ENCODE measurements around the gene STXBP1.

STXBP1 gene

DNA sequence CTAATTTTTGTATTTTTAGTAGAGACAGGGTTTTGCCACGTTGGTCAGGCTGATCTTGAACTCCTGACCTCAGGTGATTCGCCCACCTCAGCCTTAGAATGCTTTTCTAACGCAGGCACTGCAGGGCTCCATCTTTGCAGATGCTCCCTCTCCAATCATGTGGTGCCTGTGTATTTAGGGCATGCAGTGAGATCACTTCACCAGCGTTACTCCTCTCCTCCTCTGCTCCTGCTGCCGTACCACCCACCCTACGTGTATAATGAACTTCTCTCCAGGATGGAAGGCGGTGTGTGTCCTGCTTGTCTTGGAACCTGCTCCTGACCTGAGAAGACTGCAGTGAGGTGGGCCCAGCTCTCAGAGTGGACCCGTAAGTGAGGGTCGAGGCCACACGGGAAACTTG, 81.1 kb downstream of the STXBP1 start:
- no peak for DNase-seq (ENCODE audit: low spot score)

DNA sequence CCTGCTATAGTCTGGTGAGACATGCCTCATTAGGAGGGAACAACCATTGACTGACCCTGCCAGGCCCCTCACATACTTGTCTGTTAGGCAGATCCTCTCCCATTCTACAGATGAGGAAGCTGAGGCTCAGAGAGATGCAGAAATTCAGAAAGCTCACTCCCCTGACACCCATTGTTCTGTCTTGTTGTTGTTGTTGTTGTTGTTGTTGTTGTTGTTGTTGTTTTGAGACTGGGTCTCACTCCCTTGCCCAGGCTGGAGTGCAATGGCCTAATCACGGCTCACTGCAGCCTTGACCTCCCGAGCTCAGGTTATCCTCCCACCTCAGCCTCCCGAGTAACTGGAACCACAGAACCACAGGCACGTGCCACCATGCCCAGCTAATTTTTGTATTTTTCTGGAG, 81.6 kb downstream of the STXBP1 start:
- DNase-seq (ENCODE audit: low spot score): no peak

DNA sequence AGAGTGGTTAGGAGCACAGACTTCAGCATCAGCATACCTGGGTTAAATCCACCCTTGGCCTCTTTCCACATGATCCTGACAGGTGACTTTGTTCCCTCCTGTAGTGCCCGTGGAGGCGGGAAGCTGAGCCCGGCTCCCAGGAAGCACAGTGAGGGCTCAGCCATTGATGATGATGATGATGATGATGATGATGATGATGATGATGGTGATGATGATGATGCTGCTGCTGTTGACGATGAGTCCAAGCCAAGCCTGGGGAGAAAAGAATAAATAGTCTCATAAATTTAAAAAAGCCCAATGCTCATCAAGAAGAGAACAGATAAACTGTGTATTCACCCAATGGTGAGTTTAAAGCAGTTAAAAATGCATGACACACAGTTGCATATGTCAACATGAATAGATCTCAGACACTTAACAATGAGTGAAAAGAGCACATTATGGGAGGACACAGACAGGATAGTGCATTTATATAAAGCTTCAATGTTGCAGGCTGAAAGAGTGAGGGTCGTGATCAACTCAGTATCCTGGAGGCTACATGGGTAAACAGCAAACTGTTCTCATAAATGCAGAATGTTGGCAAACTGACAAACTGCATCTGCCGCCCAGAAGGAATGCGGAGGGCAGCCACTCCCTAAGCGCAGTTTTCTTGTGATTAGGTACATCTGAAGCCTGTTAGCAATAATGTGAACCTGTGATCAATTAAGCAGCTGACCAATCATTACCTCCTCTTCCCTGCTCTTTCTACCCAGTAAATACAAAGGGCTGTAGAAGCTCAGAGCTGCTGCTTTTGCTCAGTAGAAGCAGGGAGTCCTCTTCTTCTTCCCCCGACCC, 83.0 kb downstream of the STXBP1 start:
- no peak for DNase-seq (ENCODE audit: low spot score)

DNA sequence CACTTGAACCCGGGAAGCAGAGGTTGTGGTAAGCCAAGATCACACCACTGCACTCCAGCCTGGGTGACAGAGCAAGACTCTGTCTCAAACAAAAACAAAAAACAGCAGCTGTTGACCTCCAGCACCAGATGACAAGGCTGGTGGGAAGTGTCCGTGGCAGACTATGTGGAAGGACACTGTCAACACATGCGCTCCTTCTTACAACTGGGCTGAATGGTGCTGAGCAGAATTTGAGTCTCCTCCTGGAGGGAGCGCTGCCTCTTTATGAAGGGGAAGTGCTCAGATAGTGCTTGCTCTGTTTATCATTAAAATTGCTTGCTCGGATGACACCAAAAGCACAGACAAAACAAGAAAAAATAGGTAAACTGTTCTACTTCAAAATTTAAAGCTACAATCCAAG, 85.5 kb downstream of the STXBP1 start:
- no peak for DNase-seq (ENCODE audit: low spot score)

DNA sequence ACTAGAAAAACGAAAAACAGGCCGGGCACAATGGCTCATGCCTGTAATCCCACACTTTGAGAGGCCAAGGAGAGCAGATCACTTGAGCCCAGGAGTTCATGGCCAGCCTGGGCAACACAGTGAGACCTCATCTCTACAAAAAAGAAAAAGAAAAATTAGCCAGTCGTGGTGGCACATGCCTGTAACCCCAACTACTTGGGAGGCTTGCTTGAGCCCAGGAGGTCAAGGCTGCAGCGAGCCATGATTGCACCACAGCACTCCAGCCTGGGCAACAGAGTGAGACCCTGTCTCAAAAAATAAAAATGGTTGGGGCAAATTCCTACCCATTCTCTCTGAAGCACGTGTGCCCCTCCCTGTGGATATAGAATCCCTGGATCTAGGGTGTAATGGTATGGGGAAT, 86.3 kb downstream of the STXBP1 start:
- DNase-seq (ENCODE audit: low spot score): no peak

DNA sequence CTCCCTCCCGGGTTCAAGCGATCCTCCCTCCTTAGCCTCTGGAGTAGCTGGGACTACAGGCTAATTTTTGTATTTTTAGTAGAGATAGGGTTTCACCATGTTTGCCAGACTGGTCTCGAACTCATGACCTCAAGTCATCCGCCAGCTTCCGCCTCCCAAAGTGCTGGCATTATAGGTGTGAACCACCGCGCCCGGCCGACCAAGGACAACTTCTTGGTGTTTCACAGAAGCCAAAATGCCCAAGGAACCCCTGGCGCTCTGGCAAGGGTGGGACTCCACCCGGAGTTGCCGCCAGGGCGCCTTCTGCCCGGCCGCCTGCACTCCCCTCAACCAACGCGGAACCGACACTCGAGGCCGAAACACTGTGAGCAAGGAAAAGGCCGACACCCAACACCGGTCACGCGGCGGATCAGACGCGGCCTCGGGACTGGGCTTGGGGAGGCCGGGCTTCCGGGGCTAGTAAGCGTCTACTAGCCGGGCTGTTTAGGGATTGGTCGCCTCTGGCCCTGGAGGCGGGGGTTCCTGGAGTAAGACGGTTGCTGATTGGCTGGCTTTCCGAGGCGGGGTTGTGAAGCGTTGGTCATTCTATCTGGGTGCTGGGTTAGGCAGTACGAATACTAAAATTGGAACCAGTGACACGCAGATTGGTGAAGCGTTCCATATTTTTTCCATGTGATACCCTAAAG, 87.1 kb downstream of the STXBP1 start:
- peak; percentile 97 for DNase-seq (ENCODE audit: low spot score)

DNA sequence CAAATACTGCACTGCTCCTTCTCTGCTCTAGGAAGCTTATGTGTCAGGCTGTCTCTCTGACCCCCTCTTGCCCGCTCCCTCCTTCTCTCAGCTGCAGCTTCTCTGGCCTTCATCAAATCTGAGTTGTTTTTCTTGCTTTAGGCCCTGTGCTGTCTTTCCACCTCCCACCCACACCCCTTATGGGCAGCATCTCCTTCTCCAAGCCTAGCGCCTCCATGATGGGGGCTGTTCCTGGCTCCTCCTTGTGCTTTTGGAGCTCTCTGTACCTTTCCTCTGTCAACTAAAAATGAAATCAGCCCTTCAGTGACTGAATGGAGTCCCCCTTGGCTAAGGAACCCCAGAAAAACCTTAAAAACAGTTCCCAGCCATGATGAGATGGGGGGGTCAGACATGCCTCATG, 88.1 kb downstream of the STXBP1 start:
- DNase-seq (ENCODE audit: low spot score): no peak

DNA sequence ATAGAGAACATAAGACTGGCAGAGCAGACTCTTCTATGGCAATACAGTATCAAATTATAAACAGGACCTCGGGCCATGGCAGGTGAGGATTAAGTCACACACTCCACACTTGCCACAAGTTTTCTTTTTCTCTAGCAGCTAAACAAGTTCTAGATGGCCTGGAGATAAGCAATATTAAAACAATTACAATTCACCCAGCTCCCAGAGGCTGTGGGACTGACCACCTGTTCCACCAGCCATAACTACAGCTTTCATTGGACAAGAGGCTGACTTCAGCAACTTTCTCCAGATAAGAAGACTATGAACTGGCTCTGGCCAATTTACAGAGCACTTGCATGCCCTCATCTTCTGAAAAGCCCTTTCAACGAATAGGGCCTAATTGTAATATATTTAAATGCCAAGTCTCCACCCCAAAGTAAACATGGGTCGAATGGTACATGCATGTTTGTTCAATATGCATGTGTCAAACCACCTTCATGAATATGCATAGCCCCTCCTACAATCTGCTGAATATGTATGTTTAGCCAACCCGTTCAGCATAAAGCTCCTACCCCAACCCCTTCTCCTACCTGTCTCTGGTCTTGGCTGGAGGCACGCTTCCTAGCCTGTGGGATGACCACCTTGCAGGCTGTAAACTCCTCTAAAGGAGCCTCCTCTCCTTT, 88.6 kb downstream of the STXBP1 start:
- DNase-seq (ENCODE audit: low spot score): no peak

DNA sequence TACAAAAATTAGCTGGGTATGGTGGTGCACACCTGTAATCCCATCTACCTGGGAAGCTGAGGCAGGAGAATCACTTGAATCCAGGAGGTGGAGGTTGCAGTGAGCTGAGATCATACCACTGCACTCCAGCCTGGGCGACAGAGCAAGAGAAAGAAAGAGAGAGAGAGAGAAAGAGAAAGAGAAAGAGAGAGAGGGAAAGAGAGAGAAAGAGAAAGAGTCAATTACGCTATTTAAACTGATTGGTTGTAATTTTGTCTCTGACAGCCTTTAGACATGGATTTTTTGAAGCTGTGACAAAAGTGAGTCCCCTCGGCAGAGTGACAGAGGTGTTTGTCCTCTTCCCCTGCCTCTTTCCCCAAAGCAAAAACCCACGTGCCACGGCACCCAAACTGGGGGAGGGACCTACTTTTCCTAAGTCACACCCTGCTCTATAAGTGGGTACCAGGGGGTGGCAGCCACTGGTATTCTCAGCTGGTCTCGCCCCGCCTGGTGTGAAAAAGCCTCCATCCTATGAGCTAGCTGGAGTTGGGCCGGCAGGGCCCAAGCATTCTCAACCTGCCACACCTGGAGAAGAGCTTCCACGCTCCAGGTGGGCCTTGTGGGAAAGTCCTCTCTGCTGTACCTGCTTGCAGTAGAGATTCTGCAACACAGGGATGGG, 91.3 kb downstream of the STXBP1 start:
- no peak for DNase-seq (ENCODE audit: low spot score)

DNA sequence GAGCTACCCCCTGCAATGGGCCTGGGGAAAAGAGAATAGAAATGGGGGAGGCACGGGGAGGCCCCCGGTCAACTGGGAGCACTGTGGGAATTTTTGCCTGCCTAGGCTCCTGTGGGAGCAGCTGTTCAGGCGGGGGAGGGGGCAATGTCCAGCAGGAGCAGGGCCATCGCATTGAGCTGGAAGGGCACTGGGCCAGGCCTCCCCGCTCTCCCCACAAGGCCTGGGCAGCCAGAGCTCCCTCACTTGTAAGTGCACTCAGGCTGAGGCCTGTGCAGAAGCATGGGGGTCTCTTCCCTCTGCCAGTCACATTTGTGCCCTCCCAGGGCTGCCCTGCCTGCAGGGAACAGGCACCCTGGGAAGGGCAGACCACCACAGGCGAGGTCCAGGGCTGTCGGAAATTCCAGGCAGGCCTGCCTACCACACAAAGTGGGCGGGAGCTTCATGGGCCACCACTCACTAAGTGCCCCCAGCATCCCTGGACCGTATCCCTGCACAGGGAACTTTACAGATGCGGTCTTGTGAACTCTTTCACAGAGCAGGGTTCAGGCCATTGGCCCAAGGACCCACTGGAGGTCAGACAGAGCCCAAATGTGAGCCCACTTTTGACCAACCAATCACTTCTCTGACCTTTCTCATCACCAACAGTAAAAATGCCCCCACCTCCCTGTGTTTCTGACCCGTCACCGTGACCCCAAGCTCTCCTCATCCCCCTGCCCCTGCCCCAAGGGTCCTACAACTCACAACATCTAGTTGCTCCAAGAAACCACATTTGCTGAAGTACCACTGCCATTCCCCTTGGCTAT, 93.7 kb downstream of the STXBP1 start:
- DNase-seq (ENCODE audit: low spot score): no peak

DNA sequence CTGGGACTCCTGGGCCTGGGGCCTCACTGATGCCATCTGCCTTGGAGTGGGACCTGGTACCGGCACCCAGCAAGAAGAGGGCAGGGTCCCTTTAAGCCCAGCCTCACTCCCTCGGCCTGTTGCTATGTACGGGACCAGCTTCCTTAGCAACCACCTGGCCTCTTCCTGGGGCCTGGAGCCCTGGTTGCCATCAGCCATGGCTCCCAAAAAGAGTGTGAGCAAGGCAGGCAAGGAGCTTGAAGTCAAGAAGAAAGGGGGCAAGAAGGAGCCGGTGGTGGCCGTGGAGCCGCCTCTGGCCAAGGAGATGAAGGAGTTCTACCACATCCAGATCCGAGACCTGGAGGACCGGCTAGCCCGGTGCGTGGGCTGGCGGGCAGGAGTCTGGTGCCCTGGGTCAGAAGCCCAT, 94.8 kb downstream of the STXBP1 start, which contains the start of gene CFAP157:
CFAP157 (plus strand) TSS at position 153 of the 406 bp plus-strand sequence; CDS start at position 197, 44 bp downstream.
- no peak for DNase-seq (ENCODE audit: low spot score)

DNA sequence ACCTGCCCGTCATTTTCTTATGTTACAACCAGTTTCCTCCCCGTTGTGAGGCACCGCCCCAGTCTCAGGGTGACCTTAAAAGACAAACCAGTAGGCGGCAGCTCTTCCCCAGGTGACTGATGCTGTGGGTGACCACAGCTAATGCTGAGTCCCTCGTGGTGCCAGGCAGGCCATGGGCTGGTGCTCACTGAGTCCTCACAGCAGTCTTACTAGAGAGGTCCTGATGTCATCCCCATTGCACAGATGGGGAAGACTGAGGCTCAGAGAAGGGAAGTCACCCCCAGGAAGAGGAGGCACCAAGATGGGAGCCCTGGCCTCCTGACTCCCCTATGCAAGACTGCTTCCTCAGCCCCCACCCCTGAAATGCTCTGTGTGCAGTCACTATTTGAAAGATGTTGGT, 95.7 kb downstream of the STXBP1 start:
- no peak for DNase-seq (ENCODE audit: low spot score)

DNA sequence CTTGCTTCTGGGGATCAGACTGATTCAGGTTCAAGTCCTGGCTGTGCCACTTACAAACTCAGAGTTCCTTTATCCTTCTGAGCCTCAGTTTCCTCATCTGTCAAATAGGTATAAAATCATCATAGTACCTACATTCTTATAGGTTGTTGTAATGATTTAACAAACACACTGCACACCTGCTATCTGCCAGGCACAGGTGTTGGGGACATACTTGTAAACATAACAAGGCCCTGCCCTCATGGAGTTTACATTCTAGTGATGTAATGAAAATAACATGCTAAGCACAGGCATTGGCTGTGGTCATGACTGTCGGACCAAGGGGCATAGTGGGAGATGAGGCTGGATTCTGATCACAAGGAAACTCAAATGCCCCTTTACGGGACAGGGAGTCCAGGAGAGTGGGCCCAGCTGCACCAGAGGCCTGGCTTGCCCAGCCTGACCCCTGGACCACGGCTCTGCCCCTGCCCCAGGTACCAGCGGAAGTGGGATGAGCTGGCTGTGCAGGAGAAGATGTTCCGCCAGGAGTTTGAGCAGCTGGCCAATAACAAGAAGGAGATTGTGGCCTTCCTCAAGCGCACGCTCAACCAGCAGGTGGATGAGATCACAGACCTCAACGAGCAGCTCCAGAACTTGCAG, 97.0 kb downstream of the STXBP1 start:
- no peak for DNase-seq (ENCODE audit: low spot score)

DNA sequence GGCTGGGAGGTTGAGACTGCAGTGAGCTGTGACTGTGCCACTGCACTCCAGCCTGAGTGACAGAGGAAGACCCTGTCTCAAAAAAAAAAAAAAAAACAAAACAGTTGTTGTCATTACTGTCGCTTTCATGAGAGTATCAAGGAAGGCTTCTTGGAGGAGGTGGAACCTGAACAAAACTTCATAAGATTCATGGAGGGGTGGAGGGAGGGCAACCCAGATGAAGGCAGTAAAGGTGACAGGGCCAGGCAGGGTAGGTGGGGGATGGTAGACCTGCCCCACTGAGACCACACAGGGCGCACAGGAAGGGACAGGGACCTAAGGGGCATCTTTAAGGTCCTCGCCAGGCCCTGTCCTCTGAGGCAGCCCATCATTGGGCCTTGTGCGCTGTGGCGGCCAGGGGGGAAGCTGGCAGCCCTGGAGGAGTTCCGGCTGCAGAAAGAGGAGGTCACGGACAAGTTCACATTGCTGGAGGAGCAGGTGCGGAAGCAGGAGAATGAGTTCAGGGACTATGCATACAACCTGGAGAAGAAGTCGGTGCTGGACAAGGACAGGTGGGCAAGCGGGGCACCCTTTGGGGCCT, 98.2 kb downstream of the STXBP1 start:
- no peak for DNase-seq (ENCODE audit: low spot score)

DNA sequence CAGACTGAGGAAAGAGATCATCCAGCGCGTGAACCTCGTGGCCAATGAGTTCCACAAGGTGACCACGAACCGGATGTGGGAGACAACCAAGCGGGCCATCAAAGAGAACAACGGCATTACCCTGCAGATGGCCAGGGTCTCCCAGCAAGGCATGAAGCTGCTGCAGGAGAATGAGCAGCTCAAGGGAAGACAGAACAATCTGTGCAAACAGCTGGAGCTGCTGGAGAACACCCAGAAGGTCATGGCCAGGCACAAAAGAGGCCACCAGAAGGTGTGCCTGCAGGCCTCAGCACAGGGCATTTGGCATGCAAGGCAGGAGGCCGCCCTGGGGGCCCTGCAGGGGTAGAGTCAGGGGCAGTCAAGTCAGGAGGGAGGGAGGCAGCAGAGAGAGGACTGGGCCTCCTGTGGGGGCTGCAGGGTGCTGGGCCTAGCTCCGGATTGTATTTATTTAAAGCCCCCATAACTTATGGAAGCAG, 99.2 kb downstream of the STXBP1 start:
- DNase-seq (ENCODE audit: low spot score): no peak

DNA sequence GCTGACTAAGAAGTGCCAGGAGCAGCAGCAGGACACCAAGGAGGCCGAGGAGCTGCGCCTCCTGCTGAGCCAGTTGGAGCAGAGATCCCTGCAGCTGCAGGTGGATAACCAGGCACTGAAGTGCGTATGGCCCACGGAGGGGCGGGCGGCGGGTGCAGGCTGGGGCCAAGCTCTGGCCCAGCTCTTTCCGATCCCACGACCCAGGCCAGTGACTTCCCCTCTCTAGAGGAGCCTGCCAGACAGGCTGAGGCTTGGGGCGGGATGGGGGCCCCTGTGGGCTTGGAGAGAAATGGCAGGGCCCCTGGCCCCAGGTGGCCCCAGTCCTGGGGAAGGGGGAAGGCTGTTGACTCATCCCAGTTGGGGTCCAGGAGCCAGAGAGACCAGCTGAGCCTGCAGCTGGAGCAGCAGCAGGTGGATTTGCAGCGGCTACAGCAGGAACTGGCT, 99.8 kb downstream of the STXBP1 start:
- DNase-seq (ENCODE audit: low spot score): no peak

DNA sequence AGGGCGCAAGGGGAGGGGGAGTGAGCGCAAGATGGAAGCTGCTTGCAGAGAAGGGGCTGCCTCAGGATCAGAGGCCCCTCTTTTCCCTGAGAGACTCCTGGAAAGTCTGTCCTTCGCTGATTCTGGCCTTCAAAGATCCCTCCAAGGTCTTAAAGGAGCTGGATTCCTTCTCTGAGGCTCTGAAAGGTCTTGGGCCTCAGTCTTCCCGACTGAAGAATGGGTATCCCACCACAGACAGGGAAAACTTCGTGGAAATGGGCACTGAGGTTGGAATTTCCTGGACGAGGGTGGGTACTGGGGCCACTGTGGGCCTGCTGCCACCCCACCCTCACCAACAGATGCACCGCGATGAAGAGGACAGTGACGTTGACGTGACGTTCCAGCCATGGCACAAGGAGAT, 100.3 kb downstream of the STXBP1 start:
- DNase-seq (ENCODE audit: low spot score): no peak

DNA sequence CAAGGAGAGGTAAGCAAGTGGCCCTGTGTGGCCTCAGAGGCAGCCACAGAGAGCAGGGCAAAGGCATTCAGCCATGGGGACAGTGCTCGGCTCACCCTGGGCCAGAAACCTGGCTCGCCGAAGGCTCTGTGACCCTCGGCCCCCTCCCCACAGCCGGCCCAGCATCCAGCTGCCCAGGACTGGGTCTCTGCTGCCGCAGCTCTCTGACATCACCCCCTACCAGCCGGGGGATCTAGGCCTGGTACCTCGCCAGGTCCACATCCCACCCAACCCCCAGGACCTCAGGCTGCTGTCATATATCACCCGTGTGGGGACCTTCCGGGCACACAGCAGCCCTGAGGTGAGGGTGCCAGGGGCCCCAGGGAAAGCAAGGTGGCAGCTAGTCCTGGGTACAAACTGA, 100.8 kb downstream of the STXBP1 start:
- DNase-seq (ENCODE audit: low spot score): no peak

DNA sequence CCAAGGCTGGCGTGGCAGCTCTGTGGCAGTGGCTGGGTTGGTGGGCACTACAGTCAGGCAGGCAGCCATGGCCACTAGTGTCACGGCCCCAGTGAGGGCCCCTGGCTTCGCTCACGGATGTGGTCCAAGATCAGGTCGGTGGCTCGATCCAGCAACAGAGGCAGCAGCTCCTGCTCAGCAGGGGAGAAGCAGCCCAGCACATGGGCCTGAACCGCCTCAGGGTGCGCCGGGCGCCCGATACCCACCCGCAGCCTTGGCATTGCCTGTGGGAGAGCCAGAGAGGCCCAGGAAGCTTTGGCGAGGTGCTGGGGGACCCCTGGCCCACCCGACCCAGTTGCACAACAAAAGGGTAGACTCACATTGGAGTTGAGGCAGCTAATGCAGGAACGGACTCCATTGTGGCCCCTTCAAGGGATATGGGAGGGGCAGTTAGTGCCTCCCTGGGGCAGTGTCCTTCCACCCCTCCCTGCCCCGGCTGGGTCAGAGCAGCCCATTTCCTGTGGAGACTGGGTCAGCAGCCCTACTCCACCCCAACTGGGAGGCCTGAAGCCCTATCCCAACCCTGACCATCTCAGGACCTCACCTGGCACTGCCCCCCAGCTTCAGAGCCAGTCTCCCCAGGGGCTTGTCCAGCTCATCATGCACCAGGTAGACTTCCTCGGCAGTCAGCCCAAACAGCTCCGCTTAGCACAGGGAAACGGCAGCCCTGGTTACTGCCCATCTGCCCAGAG, 102.1 kb downstream of the STXBP1 start:
- no peak for DNase-seq (ENCODE audit: low spot score)

DNA sequence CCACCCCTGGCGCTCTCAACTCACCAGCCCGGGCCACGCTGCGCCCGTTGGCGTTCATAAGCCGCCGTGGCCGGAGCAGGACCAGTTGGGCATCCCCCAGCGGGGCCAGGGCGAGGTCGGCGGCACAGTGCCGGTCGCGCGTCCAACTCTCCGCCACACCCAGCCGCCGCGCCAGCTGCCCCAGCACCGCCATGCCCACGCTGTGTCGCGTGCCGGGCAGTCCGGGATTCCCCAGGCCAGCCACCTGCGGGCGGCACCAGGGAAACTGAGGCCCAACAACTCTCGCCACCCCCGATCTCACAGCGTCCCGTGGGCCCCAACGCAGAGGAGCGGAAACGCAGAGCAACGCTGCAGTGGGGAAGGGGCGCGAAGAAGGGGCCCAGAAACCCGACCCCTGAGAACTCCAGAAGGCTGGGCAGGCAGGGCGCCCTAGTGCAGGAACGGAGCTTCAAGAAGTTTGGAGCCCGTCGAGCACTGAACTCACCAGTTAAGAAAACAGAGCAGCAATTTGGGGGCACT, 102.9 kb downstream of the STXBP1 start:
- no peak for DNase-seq (ENCODE audit: low spot score)

Measured in globus pallidus (tissue), 1 donor.